Nephron progenitor cell (in vitro differentiated cells): Measurements from ENCODE around the gene SLC35B2.
A peak's percentile ranks its signal among the peaks of the same experiment; 100 is the strongest.

Experiments
- DNase-seq: peaks from one replicate; pipeline ENCODE4 v3.0.0; 2021
- H3K27ac Mint-ChIP-seq: 2 replicates; pipeline ENCODE4 v1.8.0; 2021; ENCODE audit warnings: mild to moderate bottlenecking, moderate library complexity, mixed read lengths
- H3K27me3 Mint-ChIP-seq: 2 replicates; pipeline ENCODE4 v1.8.0; 2021; ENCODE audit warnings: mild to moderate bottlenecking, low read depth, mixed read lengths; ENCODE audit not compliant: poor library complexity
- H3K36me3 Mint-ChIP-seq: 2 replicates; pipeline ENCODE4 v1.8.0; 2021; ENCODE audit warnings: low read depth, mixed read lengths
- H3K4me1 Mint-ChIP-seq: 2 replicates; pipeline ENCODE4 v1.8.0; 2021; ENCODE audit warnings: mixed read lengths
- H3K4me3 Mint-ChIP-seq: 2 replicates; pipeline ENCODE4 v1.8.0; 2021; ENCODE audit warnings: mild to moderate bottlenecking, moderate library complexity, mixed read lengths
- H3K9me3 Mint-ChIP-seq: 2 replicates; pipeline ENCODE4 v1.8.0; 2021; ENCODE audit warnings: mild to moderate bottlenecking, moderate library complexity, mixed read lengths
- CTCF ChIP-seq: fragments of 200-600 bp; sonication (generic); IDR thresholded peaks from 2 replicates; pipeline ENCODE4 v1.5.0; 2021; ENCODE audit warnings: antibody characterized with exemption

SLC35B2 gene

GRCh38 chr6:44258325-44258863, 1.1 kb upstream of the SLC35B2 start:
- Mint-ChIP-seq H3K27me3 (no peaks in the 10 kb centered on the region), H3K4me3 (peak overlapping the region; percentile 82), H3K9me3 (no peaks in the 10 kb centered on the region), H3K36me3 (peaks cover 17% of the 10 kb centered on the region), H3K4me1 (peaks cover 62% of the 10 kb centered on the region), H3K27ac (no peak overlapping the region)
- TF ChIP-seq CTCF: no peak
- no peak for DNase-seq

DNA sequence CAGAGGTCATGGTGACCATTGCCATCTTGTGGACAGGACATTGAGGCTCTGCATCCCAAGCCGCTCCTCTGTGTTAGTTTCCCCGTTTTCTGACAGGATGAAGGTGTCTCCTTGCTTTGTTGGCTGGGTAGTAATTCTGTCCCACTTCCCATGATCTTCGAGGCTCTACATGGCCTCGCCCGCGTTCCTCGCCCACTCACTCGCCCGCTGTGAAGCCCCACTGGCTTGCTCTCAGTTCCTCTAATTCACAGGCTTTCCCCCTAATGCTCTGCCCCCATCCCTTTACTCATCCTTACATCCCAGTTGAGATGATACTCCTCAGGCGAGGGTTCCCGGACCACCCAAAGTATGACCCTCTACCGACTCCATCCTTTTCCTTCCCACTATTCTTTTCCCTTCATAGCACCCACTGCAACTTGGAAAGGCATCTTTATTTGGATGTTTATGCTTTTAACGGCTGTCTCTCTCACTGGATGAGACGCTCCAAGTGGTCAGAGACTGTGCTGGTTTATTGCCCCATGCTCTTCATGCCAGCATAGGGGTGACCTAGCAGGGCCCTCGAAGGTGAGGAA, 511 bp upstream of the SLC35B2 start:
- Mint-ChIP-seq H3K4me3 (peak overlapping the region; percentile 82), H3K27ac (peak overlapping the region; percentile 48), H3K9me3 (no peaks in the 10 kb centered on the region), H3K4me1 (peaks cover 62% of the 10 kb centered on the region), H3K27me3 (peaks cover 3% of the 10 kb centered on the region), H3K36me3 (peaks cover 22% of the 10 kb centered on the region)
- no peak for TF ChIP-seq CTCF
- DNase-seq: no peak

DNA sequence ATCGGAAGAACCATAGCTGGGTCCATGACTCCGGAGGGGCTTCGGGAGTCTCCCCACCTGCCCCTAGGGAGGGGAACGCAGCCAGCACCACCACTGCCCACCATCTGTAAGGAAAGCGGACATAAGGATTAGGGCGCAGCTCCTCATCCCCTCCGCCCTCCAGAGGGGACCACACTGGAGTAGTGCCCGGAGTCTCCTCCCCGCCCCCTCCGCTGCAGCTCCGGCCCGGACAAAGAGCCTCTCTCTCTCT, 628 bp downstream of the SLC35B2 start:
- Mint-ChIP-seq H3K27me3 (peaks cover 7% of the 10 kb centered on the region), H3K27ac (peak overlapping the region; percentile 95), H3K36me3 (peaks cover 34% of the 10 kb centered on the region), H3K4me3 (peak overlapping the region; percentile 90), H3K9me3 (no peaks in the 10 kb centered on the region), H3K4me1 (peaks cover 60% of the 10 kb centered on the region)
- no peak for DNase-seq
- TF ChIP-seq CTCF: no peak

DNA sequence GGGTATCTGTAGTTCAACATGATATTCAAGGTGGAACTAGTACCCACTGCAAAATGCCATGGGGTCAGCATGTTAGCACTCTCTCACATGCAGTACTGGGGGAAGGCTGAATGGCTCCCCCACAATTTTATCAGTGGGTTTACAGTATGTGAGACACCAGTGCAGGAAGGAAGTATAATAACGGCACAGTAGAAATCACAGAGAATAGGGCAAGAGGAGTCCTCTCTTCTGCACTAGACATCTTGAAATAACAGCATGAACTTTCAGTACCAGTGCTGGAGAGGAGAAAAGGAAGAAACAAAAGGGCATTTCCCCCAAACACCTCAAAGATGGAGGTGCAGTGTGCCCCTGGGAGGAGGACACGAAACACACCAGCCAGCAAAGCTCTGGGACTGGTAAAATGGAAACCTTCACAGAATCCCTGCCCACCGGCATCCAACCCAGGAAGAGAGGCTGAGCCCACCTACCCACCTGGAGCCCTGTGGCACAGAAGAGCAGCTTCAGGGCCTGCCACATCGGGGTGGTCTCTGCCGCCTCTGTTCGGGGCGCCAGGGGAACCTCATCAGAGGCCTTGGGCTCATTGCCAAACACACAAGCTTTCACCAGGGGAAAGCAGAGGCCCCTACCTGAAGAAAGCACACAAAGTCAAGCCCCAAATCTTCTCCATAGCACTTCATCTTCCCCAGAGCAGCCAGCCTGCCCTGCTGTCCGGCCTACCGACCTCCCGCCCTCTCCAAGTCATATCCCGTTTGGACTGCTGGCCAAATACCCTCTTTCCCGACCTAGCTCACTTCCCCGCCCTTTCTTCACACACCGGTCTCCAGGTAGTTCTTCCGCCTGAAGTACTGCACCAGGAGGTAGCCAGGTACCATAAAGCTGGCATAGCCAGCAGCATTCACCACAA, 1.2 kb downstream of the SLC35B2 start:
- peak overlapping the region; percentile 90 for H3K4me3 Mint-ChIP-seq
- H3K4me1 Mint-ChIP-seq: peaks cover 63% of the 10 kb centered on the region
- DNase-seq: no peak
- H3K27ac Mint-ChIP-seq: peak overlapping the region; percentile 95
- H3K9me3 Mint-ChIP-seq: no peaks in the 10 kb centered on the region
- TF ChIP-seq CTCF: no peak
- H3K27me3 Mint-ChIP-seq: peaks cover 7% of the 10 kb centered on the region
- peaks cover 40% of the 10 kb centered on the region for H3K36me3 Mint-ChIP-seq

DNA sequence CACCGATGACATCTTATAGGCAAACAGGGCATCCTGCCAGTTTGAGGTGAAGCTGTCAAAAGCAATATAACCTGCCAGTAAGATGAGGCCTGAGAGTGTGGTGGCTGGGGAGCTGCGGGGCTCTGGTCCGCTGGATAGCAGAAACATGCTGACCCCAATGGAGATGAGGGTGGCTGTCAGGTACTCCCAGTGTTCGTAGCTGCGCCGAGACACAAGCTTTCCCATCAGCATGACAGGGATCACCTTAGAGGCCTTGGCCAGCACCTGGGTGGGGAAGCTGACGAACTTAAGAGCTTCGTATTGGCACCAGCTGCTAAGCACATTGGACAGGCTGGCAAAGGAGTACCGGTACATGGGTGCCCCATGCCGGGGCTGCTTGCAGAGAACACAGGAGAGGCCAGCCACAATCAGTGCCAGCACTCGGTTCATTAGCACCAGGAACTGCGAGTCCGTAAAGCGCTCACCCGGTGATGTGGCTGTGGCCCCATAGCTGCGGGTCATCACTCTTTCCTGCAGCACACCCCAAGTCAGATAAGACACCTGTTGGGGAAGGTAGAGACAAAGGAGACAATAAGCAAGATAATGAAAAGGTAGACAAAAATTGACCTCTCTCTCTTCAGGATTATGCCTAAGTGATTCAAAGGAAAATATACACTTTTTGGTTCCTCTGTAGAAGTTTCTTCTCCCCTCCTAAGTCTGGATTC, 2.1 kb downstream of the SLC35B2 start:
- peak overlapping the region; percentile 78 for H3K27ac Mint-ChIP-seq
- no peak for TF ChIP-seq CTCF
- no peak for DNase-seq
- no peaks in the 10 kb centered on the region for H3K9me3 Mint-ChIP-seq
- peak overlapping the region; percentile 90 for H3K4me3 Mint-ChIP-seq
- H3K36me3 Mint-ChIP-seq: peaks cover 48% of the 10 kb centered on the region
- H3K4me1 Mint-ChIP-seq: peaks cover 72% of the 10 kb centered on the region
- H3K27me3 Mint-ChIP-seq: peaks cover 7% of the 10 kb centered on the region
